AG04450 (cell line): ENCODE measurements around the gene DUSP16. TPM values are rescaled to one million over a fixed set of nuclear protein-coding genes. Genes with fewer than 3 reads are reported as not detected.

Source experiments
- CTCF ChIA-PET: fragments of 300-600, 350-600 bp; formaldehyde crosslinking; extraction: SDS; loops from one replicate; lab custom pipeline; 2022; ENCODE audit warnings: antibody characterized with exemption, inconsistent platforms; lab: Charles Lee
- POLR2A ChIA-PET: fragments of 350-600 bp; formaldehyde crosslinking; extraction: SDS; loops from one replicate; lab custom pipeline; 2021; ENCODE audit warnings: antibody characterized with exemption, inconsistent platforms; lab: Yijun Ruan, JAX
- DNase-seq: peaks from one replicate; pipeline ENCODE4 v3.0.0-alpha.2; 2011; ENCODE audit warnings: low read depth, low spot score
- H3K27ac ChIP-seq: one replicate; pipeline ENCODE4 v1.5.1; 2012; ENCODE audit warnings: low read depth, low read length, control low read depth
- H3K27me3 ChIP-seq: one replicate; pipeline ENCODE4 v1.6.0; 2012; ENCODE audit warnings: low read length; ENCODE audit not compliant: control insufficient read depth, insufficient read depth
- H3K4me3 ChIP-seq: 2 replicates; pipeline ENCODE4 v1.5.1; 2011; ENCODE audit warnings: mild to moderate bottlenecking, low read depth, low read length, control low read depth
- H3K9me3 ChIP-seq: 2 replicates; pipeline ENCODE4 v1.5.1; 2012; ENCODE audit warnings: low read length; ENCODE audit not compliant: control insufficient read depth, insufficient read depth
- CTCF ChIP-seq: IDR thresholded peaks from 2 replicates; pipeline ENCODE4 v1.5.1; 2011; ENCODE audit warnings: low read depth, low read length, control low read depth, inconsistent platforms
- polyA plus RNA-seq: library from polyadenylated mRNA; depleted of rRNA; stranded (reverse); fragments of >200 nt; gene quantifications from 2 replicates; pipeline ENCODE4 v1.2.3, GENCODE V29; 2011

DUSP16 gene
- polyA plus RNA-seq, 1 experiment, result 12.8 TPM

GRCh38 chr12:12456637-12457036 is 106.0 kb downstream of the DUSP16 start:
- DNase-seq, result no peak
- CTCF ChIA-PET, result interaction anchor here (0.9 kb wide), 1 partner anchor 199 kb away, joined by 3 read pairs; no protein-coding TSS in a partner anchor
- POLR2A ChIA-PET, result interaction anchor here (0.8 kb wide), 1 partner anchor 58 kb away, joined by 4 read pairs; no protein-coding TSS in a partner anchor

GRCh38 chr12:12454315-12454714 is 108.3 kb downstream of the DUSP16 start:
- no peak overlapping the region for H3K4me3 ChIP-seq
- no peaks in the 10 kb centered on the region; the same call in 1 of the 2 replicates for H3K9me3 ChIP-seq
- H3K27ac ChIP-seq, result no peak overlapping the region
- CTCF ChIA-PET, result no interaction called here
- POLR2A ChIA-PET, result no interaction called here
- no peak for DNase-seq
- no peaks in the 10 kb centered on the region for H3K27me3 ChIP-seq
- no peak for TF ChIP-seq CTCF

More at GRCh38 chr12:12456637-12457036, 106.0 kb downstream of the DUSP16 start:
- no peaks in the 10 kb centered on the region for H3K27me3 ChIP-seq
- no peaks in the 10 kb centered on the region; the same call in 1 of the 2 replicates for H3K9me3 ChIP-seq
- no peak overlapping the region for H3K4me3 ChIP-seq
- TF ChIP-seq CTCF, result no peak
- no peak overlapping the region for H3K27ac ChIP-seq

DNA sequence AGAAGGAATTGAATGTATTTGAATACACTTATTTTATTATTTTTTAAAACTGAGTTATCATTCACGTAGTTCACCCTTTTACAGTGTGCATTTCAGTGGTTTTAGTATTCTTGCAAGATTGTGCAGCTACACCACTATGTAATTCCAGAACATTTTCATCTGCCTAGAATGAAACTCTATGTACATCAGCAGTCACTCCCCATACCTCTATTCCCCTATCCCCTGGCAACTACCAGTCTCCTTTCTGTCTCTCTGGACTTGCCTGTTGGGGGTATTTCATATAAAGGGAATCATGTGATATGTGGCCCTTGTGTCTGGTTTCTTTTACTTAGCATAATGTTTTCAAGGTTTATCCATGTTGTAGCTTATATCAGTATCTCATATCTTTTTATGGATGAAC is 109.0 kb downstream of the DUSP16 start:
- no peak for DNase-seq
- ChIA-PET CTCF (no interaction called here), POLR2A (no interaction called here)
- no peak for TF ChIP-seq CTCF
- no peaks in the 10 kb centered on the region; the same call in 1 of the 2 replicates for H3K9me3 ChIP-seq
- no peaks in the 10 kb centered on the region for H3K27me3 ChIP-seq
- no peak overlapping the region for H3K27ac ChIP-seq
- H3K4me3 ChIP-seq, result no peak overlapping the region

DNA sequence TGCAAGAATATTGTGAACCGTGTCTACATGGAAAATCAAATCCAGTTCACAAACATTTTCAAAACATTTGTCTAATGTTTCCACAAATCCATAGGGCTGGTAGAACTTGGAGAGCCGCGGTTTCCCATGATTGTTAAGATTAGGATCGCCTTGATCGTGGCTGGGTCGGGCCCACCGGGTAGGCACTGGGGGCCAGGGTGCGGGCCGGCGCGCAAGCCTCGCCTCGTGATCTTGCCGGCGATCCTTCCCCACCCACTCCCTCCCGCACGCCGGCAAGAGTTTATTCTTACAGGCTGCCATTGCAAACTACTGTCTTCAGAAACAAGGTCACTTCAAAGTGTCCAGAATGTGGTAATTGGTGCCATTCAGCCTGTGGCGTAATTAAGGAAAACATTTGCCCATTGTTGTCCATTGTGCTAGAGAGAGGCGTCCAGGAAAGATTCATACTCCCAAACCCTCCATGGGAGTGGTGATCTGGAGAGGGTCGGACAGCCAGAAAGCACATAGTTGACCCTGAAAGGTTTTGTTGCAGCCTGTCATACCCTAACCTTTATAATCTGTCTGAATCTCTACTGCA is 110.2 kb downstream of the DUSP16 start:
- CTCF ChIA-PET, result no interaction called here
- H3K9me3 ChIP-seq, result no peaks in the 10 kb centered on the region; the same call in 1 of the 2 replicates
- no peak overlapping the region for H3K27ac ChIP-seq
- H3K27me3 ChIP-seq, result no peaks in the 10 kb centered on the region
- TF ChIP-seq CTCF, result no peak
- no peak overlapping the region for H3K4me3 ChIP-seq
- POLR2A ChIA-PET, result no interaction called here
- no peak for DNase-seq

GRCh38 chr12:12451098-12451497 is 111.6 kb downstream of the DUSP16 start:
- Histone ChIP-seq H3K4me3 (no peak overlapping the region), H3K27ac (no peak overlapping the region), H3K9me3 (no peaks in the 10 kb centered on the region; the same call in 1 of the 2 replicates), H3K27me3 (no peaks in the 10 kb centered on the region)
- ChIA-PET POLR2A (no interaction called here), CTCF (no interaction called here)
- TF ChIP-seq CTCF, result no peak
- no peak for DNase-seq
